Lower leg skin (tissue), 3 donors: Measurements from ENCODE around the gene THSD4.

Experiments
- CTCF ChIP-seq, 3 donors: fragments of 450-650 bp; IDR thresholded peaks; one replicate each; pipeline ENCODE4 v1.5.1; 2016; ENCODE audit warnings: antibody characterized with exemption in 3 of 3, mild to moderate bottlenecking in 3 of 3, moderate library complexity in 2 of 3
- POLR2A ChIP-seq, 2 donors: fragments of 450-650 bp; IDR thresholded peaks; one replicate each; pipeline ENCODE4 v1.6.1; 2016 to 2017; ENCODE audit warnings: antibody characterized with exemption in 2 of 2, mild to moderate bottlenecking in 1 of 2, moderate library complexity in 1 of 2

DNA sequence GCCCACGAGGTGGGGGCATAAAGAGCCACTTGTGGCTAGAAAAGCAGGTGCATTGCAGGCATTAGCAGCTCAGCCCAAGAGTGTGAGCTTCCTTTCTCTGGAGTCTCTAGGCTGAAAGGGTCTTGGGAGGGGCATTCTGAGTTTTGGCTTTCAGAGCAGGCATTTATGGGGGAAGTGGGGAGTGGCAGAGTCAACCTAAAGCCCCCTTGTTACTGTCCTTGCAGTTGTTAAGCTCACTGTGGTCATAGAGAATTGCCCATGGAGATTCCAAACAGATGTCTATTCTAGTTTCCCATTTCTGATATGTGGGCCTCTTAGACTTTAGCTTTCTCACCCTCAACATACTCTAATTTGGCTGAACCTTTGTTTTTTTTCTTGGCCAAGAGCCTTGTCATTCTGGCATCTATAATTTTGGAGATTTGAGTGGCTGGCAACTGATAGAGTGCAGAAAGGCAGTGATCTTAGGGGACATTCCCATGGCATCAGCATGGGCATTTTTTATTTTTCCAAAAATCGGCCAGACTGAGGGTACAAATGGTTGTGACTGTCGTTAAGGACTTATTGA is 217.9 kb downstream of the THSD4 start:
- TF ChIP-seq POLR2A (IDR thresholded peaks at IDR 0.05) (no peak), CTCF (IDR thresholded peaks at IDR 0.05) (no peak)
